Fibroblast of the aortic adventitia (primary cell): Measurements from ENCODE around the gene NFYA. TPM values are rescaled to one million over a fixed set of nuclear protein-coding genes. Genes with fewer than 3 reads are reported as not detected.

ENCODE experiments used
- total RNA-seq: library from RNA; depleted of rRNA; stranded (reverse); fragments of >200 nt; gene quantifications from 2 replicates; pipeline ENCODE4 v1.2.3, GENCODE V29; 2012; ENCODE audit warnings: low replicate concordance

Gene NFYA
- total RNA-seq, 1 donor, result 14.2 TPM

Other genes starting within 250 kb of the NFYA start
- gene UNC5CL, start 33.8 kb upstream of the NFYA start, total RNA-seq, result 0.74 TPM in 1 of 2 replicates, not detected in the other
- not detected in 2 replicates for gene TSPO2, start 30.5 kb upstream of the NFYA start, total RNA-seq
- 0.16 TPM in 1 of 2 replicates, not detected in the other for gene APOBEC2, start 19.8 kb upstream of the NFYA start, total RNA-seq
- 4.6 and 10.8 TPM in 2 replicates for gene OARD1, start 618 bp upstream of the NFYA start, total RNA-seq
- not detected in 2 replicates for gene TREML1, start 81.4 kb downstream of the NFYA start, total RNA-seq
- not detected in 2 replicates for gene TREM2, start 90.1 kb downstream of the NFYA start, total RNA-seq
- gene TREML2, start 128.2 kb downstream of the NFYA start, total RNA-seq, result not detected in 2 replicates
- gene TREML4, start 155.4 kb downstream of the NFYA start, total RNA-seq, result not detected in 2 replicates
- 0.36 TPM in 1 of 2 replicates, not detected in the other for gene TREM1, start 213.7 kb downstream of the NFYA start, total RNA-seq